ENCODE measurements around the gene SGPP2. TPM values are rescaled to one million over a fixed set of nuclear protein-coding genes. Genes with fewer than 3 reads are reported as not detected.

The SGPP2 gene
- total and polyA plus RNA-seq, 9 donors: 0.22 to 18.5 (median 1.9) TPM; not detected in 1

DNA sequence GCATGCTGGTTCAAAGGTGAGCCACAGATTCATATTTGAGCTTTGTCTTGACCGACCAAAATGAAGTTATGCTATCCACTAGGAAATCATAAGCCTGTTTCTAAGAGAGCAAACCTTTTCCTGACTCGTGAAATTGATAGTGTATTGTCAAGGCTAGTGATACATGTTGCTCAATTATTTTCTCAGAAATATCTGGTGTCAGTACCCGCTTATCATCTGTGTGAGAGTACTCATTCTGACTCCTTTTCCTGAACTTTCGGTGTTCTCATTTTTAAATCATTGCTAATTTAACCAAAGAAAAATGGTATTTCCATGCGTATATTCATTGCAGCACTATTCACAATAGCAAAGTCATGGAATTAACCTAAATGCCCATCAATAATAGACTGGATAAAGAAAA is 56.2 kb downstream of the SGPP2 start:
- Histone ChIP-seq H3K36me3 (no peaks in the 10 kb centered on the region), H3K4me3 (no peak overlapping the region), H3K27ac (no peak overlapping the region), H3K27me3 (no peaks in the 10 kb centered on the region), H3K9me3 (no peaks in the 10 kb centered on the region), H3K4me1 (ENCODE audit: insufficient read depth) (no peaks in the 10 kb centered on the region)
- intact Hi-C loops (cut with DNase I): no loop called here
- no peak for DNase-seq
- TF ChIP-seq EP300 (IDR thresholded peaks at IDR 0.05): no peak
- TF ChIP-seq, protein P1, sequence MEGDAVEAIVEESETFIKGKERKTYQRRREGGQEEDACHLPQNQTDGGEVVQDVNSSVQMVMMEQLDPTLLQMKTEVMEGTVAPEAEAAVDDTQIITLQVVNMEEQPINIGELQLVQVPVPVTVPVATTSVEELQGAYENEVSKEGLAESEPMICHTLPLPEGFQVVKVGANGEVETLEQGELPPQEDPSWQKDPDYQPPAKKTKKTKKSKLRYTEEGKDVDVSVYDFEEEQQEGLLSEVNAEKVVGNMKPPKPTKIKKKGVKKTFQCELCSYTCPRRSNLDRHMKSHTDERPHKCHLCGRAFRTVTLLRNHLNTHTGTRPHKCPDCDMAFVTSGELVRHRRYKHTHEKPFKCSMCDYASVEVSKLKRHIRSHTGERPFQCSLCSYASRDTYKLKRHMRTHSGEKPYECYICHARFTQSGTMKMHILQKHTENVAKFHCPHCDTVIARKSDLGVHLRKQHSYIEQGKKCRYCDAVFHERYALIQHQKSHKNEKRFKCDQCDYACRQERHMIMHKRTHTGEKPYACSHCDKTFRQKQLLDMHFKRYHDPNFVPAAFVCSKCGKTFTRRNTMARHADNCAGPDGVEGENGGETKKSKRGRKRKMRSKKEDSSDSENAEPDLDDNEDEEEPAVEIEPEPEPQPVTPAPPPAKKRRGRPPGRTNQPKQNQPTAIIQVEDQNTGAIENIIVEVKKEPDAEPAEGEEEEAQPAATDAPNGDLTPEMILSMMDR (IDR thresholded peaks at IDR 0.05): no peak
- no peak for TF ChIP-seq POLR2A (IDR thresholded peaks at IDR 0.05)
- WGBS, 3 donors: 69 to 76% (median 73%) methylated on average over 5 of the region's 5 CpGs

DNA sequence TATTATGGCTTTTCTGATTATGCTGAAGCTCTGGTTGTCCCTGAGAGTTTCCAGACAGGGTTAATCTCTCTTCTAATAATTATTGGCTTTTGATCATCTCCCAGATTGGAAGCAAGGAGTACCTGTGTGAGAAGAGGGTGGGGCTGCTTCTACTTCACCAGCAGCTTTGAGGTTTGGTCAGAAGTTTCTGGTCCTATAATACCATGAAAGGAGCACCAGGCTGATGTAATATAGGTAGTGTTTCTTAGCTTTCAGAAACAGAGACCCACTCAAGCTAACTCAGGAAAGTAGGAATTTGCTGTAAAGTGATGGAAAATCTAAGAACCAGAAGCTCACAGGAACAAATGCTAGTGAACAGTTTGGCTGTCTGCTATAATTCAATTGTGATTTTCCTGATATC is 57.6 kb downstream of the SGPP2 start:
- Histone ChIP-seq H3K36me3 (no peaks in the 10 kb centered on the region), H3K4me1 (ENCODE audit: insufficient read depth) (no peaks in the 10 kb centered on the region), H3K27ac (no peak overlapping the region), H3K4me3 (no peak overlapping the region), H3K9me3 (no peaks in the 10 kb centered on the region), H3K27me3 (no peaks in the 10 kb centered on the region)
- DNase-seq: no peak
- TF ChIP-seq POLR2A (IDR thresholded peaks at IDR 0.05): no peak
- intact Hi-C loops (cut with DNase I): no loop called here

DNA sequence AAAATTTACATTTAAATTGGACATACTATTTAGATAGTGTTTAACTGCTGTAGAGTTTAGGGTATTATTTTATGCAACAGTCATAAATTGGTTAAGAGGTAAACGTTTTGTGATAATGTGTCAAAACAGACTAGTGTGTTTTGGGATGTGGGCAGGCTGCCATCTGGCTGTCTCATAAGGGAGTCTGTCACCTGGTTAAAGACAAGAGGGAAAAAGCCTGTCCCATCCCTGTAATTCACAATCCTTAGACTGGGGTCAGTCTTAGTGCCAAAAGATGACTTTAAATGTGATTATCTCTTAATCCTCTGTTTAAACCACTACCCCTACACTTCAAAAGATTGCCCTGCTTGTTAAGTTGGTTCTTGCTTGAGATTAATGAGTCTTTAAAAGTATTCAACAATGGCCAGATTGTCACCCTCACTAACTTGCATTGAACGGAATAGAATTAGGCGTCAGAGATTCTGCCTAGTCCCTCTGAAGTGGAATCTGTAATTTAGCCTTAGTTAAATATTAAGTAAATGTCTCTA is 59.2 kb downstream of the SGPP2 start:
- Histone ChIP-seq H3K4me3 (no peak overlapping the region), H3K27ac (no peak overlapping the region), H3K9me3 (no peaks in the 10 kb centered on the region), H3K4me1 (ENCODE audit: insufficient read depth) (no peaks in the 10 kb centered on the region), H3K27me3 (no peaks in the 10 kb centered on the region), H3K36me3 (no peaks in the 10 kb centered on the region)
- 70 to 71% (median 71%) methylated on average over 3 of the region's 3 CpGs for WGBS, 3 donors
- DNase-seq: no peak
- TF ChIP-seq, protein P1 (IDR thresholded peaks at IDR 0.05): no peak
- TF ChIP-seq POLR2A (IDR thresholded peaks at IDR 0.05) (no peak), EP300 (IDR thresholded peaks at IDR 0.05) (no peak)
- intact Hi-C loops (cut with DNase I): no loop called here

DNA sequence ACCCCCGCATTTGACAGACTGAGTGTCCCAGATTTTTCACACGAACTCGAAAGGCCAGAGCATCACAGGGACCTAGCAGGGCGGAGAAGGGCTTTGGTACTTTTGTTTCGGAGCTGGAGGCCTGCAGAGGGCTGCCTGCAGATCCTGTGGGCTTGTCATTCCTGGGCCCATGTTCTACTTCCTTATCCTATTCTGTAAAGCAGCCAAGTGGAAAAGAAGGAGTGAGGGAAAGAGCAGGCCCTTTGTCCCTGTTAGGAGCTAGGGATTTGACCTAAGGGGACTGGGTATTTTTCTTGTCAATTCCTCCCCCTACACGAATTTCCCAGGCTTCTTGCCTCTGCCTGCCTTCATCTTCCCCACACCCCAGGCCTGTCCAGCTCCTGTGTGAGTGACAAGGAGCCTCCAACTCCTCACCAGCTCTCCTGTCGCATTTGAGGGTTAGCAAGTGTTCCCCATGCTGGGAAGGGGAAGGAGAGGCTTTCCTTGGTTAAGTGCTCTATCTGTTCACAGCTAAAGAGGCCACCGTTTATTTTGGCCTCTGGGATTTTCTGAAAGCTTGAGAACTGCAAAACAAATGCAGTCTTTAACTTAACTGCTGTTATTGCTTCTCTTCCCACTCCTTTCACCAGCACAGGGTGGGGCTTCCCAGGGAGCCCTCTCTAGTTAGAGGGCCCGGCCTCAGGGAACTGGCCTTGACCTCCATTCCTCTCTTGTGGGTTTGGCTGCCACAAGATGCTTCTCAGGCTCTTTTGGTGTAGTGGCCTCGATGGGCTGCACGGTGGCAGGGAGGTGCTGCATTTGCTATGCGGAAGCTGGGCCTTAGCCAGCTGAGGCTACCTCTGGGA is 61.2 kb downstream of the SGPP2 start:
- no peaks in the 10 kb centered on the region for H3K4me1 ChIP-seq (ENCODE audit: insufficient read depth)
- no peak overlapping the region for H3K4me3 ChIP-seq
- no peak overlapping the region for H3K27ac ChIP-seq
- no peaks in the 10 kb centered on the region for H3K27me3 ChIP-seq
- no peaks in the 10 kb centered on the region for H3K36me3 ChIP-seq
- DNase-seq: no peak
- no peaks in the 10 kb centered on the region for H3K9me3 ChIP-seq
- intact Hi-C loops (cut with DNase I): no loop called here
- 50 to 62% (median 56%) methylated on average over 12 of the region's 12 CpGs for WGBS, 3 donors
- TF ChIP-seq POLR2A (IDR thresholded peaks at IDR 0.05) (no peak), EP300 (IDR thresholded peaks at IDR 0.05) (no peak)
- TF ChIP-seq, protein P1 (IDR thresholded peaks at IDR 0.05): no peak

DNA sequence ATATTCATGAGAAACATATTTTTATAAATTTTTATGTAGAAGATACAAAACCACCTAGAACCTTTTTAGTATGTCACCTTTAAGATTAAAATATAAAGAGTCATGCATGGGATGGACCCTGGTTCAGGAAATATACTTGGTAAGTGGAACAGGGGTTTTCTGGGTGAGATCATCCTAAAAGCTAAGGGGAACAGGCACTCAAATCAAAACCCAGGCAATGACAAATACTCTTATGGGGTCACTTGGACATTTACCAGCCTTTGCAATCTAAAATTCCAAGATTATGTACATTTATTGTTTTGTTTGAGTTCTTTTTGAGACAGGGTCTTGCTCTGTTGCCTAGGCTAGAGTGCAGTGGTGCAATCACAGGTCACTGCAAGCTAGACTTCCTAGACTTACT is 65.8 kb downstream of the SGPP2 start:
- TF ChIP-seq, protein P1 (IDR thresholded peaks at IDR 0.05): no peak
- TF ChIP-seq POLR2A (IDR thresholded peaks at IDR 0.05): no peak
- Histone ChIP-seq H3K36me3 (no peaks in the 10 kb centered on the region), H3K4me1 (ENCODE audit: insufficient read depth) (no peaks in the 10 kb centered on the region), H3K27me3 (no peaks in the 10 kb centered on the region), H3K27ac (no peak overlapping the region), H3K9me3 (no peaks in the 10 kb centered on the region), H3K4me3 (no peak overlapping the region)
- intact Hi-C loops (cut with DNase I): no loop called here
- no peak for DNase-seq

Measured in ovary (tissue), 9 donors.